ENCODE measurements around the gene MAP3K4. TPM values are rescaled to one million over a fixed set of nuclear protein-coding genes. Genes with fewer than 3 reads are reported as not detected.

The MAP3K4 gene
- polyA plus RNA-seq, 12 donors: 16.3 to 38.2 (median 23.1) TPM; not detected in 1

DNA sequence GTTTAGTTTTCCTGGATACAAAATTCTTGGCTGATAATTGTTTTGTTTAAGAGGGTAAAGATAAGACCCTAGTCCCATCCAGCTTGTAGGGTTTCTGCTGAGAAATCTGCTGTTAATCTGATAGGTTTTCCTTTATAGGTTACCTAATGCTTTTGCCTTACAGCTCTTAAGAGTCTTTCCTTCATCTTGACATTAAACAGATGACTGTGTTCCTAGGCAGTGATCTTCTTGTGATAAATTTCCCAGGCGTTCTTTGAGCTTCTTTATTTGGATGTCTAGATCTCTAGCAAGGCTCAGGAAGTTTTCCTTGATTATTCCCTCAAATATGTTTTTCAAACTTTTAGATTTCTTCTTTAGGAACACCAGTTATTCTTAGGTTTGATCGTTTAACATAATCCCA lies 134.0 kb downstream of the MAP3K4 start:
- DNase-seq: no peak

DNA sequence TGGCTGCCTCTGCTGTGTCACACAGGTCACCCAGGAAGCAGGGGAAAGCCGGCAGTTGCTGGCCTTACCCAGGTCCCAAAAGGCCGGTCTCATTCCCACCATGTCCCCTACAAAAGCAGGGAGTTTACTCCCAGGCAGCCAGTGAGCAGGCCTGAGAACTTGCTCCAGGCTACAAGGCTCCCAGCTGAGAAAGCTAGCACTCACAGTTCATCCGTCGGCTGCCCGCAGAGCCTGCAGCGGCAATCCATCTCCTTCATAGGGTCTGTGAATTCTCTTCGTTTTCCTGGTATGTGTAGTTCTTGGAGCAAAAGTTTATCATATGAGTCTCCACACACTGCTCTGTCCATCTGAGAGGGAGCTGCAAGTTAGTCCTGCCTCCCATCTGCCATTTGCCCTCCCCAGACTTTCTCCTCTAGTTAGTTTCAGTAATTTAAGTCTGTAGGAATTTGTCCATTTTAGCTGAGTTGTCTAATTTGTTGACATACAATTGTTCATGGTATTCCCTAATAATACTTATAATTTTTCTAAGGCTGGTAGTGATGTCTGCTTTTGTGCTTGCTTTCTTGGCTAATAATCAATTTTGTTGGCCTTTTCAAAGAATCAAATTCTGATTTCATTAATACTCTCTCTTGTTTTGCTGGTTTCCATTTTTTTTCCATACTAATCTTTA lies 135.6 kb downstream of the MAP3K4 start:
- DNase-seq: no peak

DNA sequence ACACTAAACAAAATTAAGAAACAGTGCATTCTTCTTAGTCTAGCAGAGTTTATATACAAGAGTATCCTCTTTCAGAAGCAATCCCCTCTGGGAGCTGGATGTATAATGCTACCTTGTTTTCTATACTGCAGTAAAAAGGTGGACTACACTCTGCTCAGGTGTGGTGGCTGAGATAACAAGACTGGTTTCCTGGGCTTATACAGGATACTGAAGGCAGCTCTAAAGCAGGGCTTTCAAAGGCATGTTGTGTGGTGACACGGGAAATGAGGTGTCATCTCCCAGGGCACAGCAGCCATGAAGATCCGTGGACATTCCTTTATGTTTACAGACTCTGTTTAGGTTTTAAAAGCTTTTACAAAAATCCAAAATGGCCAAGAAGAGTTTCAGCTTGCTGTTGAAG lies 136.7 kb downstream of the MAP3K4 start:
- no peak for DNase-seq

DNA sequence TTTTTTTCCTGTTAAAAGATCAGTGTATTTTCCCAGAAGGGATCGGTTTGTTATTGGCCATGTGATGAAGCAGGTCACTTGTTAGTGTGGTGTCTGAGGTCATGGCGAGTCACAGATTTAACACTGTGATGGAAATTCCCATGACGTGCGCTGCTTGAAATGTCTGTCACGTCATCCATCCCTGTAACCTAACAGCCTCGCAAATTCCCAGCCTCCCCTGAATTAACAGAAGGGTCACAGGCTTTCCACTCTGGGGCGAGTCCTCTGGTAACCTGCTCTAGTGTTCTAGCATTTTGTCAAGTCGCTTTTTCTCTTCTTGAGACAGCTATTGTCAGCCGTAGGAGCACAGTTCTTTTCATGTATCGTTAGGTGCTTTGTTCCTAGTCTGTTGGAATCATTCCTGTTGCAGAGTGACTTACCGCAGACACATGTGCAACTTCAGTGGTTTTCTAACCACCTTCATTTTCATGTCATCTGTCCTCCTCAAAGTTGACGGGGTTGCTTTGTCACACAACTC lies 137.2 kb downstream of the MAP3K4 start:
- no peak for DNase-seq

DNA sequence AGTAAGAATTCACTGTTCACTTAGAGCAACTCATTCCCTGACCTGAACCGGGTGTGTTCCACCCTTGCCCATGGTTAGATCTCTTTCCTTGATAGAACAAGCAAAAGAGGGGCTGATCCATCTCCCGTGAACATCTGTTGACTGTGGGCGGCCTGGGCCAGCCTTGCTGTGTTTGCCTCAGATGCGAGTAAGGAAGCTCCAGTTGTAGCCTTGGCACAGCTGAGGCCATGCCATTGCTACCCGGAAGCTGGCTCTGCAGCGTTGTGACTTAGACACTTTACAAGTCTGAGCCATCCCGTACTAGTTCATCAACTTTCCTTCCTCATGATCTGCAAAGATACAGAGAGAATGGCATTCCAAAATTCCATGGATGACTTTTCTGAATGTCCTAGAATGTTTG lies 139.0 kb downstream of the MAP3K4 start:
- DNase-seq: no peak

DNA sequence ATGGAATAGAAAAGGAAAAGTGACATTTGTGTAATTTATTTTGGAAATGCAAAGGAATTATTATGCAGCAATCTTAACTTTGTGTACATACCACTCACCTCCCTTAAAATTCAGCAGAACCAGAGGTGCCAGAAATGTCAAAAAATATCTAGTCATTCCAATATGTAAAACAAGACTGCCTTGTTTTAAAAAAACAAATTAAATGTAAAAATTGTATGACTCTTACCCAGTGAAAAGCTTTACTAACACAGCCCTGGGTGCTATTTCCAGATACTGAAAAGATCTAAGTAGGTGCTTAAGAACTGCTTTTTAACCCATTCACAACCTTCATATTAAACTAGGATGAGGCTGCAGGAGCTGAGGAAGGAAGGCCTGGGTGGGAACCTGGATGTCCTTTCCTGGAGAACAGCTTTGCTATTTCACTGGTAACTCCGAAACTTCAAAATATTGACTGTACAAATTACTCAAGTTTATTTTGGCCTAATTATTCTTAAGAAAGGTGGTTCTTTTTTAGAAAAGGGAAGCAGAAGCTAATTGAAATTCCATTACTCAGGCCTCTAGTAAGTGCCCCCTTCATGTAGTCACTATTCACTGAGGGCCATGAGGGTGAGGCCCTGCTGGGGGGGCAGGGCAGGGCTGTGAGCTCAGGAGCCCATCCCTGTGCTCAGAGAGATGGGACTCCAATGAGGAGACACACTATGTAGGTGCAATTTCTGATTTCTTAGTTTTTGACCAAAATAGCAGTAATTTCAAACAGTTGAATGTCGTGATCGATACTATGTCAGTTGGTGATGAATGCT lies 139.6 kb downstream of the MAP3K4 start:
- DNase-seq: no peak

DNA sequence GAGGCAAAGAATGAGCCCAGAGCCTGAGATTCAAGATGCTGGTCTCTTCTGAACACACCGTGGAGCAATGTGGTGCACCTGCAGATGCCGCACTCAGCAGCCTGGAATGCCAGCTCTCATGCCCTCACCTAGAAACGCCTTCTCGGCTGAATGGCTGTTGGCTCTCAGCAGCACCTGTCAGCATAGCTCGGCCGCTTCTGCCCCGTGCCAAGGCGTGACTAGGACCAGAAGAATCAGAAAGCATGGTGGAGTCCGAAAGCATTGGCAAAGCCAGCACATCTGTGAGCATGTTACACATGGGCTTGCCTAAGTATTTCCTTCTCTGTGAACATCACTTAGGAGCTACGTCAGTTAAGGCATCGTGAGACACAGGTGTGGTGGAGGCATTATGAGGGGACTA lies 140.8 kb downstream of the MAP3K4 start:
- DNase-seq: no peak

DNA sequence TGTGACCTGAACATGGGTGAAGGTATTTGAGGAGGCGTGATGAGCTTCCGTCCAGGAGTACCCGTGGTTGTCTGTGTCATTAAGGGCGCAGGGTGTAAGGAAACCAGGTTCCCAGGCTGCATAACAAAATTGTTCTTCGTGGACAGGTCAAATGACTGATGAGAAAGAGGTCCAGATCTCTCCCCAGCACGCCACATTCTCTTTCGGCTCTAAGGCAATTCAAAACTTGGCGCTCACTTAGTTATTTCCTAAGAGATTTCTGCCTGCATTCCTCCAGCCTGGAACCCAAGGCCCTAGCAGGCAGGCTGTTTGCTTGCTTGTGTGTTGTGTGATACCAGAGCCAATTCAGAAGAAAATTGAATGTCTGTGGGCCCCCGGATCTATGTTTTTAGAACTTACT lies 142.4 kb downstream of the MAP3K4 start:
- no peak for DNase-seq

DNA sequence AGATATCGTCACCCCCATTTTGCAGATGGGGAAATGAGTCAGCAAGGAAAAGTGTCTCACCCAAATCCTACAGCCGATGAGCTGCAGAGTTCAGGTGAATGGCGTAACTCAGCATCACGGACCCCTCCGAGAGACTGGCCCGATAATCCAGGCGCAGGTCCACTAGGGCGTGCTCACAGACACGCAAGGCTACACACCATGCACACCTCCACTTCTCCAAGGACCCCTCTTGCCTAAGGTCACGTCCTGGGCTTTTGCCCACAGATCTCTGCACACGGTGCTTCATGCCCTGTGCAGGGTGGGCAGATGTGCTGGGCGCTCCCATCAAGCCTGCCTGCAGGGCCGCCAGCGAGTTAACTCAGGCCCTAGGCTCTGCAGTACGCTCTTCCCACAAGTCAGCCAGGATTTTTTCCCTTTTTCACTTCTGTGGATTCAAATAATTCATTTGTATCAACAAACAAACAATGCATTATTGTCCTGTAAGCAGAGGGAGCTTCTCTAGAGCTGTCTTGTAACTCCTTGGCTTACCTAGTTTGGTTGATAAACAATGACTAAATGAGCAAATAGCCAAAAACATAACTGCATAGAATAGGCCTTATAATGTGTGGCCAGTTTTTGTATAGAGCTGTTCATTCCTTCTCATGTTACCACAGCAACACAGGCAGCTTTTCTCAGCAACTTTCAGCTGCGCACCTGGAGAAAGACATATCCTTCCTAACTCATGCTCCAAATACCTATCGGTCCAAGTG lies 143.2 kb downstream of the MAP3K4 start:
- DNase-seq: no peak

DNA sequence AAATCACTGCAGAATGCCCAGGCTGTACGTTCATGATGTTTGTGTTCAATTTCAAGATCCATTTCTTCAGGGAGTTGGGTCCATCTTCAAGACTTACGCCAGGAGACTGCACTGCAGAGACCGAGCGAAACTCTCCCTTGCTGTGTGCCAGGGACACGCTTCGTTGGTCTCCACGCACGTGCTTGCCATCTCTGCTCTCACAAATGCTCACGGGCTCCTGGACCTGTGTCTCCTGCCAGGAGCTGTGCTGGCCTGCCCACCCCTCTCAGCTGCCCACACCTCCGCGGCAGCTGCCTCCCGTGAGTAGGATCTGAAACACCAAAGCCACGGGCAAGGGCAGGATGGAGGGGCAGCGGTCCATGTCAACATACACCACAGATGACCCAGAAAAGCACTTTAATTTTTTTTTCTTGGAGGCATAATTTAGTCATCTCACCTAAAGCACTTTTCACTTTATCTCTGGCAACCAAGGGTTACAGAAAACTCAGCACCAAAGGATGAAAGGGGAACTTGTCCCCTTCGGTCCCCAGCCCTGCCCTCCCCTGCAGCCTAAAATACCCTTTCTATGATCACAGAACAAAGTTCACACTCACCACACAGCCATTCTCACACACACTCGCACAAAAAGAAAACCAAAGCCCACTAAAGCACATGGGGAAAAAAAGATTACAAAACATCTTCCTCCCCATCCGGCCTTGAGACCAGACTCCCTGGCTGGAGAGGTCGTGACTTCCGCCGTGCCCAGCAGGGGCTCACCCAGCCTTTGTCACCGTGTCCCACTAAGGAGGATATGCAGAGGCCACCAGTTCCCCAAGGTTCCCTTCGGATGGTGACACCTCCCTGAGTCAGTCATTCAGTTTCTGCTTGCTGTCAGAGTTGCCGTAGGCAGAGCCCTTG lies 144.4 kb downstream of the MAP3K4 start:
- no peak for DNase-seq

DNA sequence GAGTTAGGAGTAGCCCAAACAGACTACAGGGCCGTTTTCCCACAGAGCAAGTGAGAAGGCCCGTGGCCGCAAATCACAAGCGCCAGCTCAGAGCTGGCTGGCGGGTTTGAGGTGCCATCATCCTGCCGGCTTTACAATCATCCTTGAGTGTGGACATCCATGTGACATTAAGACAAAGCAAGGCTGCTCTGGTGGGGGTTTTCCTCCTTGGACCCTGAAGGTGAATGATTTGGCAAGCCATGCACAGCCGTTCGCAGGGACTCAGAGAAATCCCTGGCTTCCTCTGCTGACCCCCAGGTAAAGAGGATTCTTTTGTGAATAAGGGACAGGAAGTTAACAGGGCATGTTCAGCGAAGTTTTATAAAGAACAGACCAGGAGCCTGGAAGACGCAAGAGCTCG lies 145.1 kb downstream of the MAP3K4 start:
- no peak for DNase-seq

DNA sequence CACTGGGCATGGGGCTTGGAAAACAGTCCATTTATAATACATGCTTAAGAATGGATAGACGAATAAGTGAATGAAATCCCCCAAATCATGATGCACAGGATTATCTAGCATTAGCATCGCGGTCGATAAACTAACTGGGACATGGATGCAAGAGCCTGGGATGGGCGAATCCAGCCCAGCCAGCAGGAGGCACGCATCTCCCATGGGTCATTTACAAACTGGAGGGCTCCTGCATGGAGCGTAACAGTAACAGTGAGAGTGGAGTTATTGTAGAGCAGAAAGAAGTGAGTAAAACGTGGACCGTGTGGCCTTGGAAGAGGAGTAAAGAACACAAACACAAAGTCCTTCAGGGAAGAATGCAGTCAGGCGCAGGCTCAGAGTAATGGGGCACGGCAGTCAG lies 145.8 kb downstream of the MAP3K4 start:
- DNase-seq: no peak

DNA sequence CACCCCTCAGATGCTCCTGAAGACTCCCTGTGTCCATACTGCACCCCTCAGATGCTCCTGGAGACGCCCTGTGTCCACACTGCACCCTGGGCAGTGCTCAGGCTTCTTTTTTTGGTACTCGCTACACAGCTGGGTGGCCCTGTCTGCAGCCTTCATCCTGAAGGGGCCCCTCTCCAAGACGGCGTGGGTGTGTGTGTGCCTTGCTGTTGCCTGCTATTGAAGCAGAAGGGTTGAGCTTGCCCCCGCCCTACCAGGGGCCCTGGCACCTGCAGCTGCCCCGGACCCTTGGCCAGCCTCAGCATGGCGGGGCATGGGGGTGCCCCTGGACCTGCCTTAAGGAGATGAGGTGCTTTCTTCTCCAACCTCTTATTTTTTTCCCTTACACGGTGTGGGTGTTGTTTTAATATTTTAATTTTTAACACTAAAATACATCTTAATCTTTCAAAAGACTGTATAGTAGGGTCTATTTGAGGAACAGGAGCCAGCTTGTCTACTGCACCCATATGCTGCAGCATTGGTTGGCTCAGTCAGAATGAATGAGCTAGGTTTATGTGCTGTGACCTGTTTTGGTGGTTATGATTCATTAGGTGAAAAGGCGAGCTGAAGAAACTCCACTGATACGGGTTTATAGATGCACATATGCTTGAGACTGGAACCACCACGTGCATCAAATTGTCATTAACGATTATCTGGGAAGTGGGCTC lies 146.4 kb downstream of the MAP3K4 start:
- no peak for DNase-seq

DNA sequence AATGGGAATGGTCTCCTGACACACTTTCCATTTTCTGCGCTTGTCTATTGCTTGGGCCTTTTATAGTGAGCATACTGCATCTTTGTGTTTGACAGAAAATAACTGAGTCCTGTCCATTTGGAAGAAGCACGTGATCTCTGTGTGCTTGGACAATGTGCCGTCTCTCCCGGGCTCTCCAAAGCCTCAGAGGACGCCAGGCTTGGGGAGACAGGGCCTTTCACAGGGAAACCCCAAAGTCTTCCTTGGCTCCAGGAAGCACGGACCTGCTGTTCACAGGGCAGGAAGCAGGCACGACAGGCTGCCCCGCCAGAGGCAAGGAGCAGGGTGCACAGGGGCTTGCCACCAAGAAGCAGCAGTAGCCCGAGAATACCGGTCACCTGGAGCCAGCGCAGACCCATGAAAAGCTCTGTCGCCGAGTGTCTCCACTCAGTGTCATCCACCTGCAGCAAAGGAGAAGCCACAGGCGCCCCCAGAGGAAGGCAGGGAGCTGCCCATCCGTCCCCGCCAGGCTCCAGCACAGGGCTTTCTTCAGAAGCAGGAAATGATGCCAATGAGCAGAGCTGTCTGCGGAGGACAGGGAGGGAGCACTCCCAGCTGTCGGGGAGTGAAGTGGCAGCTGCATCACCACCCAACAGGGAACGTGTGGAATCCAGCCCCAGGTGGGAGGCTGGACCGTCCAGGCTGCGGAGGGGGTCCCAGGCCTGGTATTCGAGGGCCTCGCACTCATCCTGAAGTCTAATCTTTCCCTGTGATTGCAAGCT lies 147.2 kb downstream of the MAP3K4 start:
- DNase-seq: no peak

DNA sequence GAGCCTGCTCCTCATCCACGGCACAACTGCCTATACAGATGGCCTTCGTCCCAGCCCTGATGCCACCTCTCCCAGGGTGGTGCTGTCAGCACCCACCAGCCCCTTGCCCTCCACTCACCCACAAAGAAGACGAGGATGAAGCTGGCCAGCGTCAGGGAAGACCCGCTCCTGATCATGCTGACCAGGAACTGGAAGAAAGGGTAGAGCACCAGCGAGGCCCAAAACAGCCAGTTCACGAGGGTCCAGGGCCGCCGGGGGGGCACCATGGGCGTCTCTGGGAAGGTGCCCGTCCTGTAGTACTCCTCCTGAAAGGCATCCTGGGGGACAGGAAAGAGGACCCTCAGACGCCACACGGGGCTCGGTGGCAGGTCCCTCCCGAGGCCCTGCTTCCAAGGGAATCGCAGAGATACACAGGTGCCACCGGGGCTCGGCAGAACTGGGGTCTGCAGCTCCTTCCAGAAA lies 147.8 kb downstream of the MAP3K4 start:
- no peak for DNase-seq

DNA sequence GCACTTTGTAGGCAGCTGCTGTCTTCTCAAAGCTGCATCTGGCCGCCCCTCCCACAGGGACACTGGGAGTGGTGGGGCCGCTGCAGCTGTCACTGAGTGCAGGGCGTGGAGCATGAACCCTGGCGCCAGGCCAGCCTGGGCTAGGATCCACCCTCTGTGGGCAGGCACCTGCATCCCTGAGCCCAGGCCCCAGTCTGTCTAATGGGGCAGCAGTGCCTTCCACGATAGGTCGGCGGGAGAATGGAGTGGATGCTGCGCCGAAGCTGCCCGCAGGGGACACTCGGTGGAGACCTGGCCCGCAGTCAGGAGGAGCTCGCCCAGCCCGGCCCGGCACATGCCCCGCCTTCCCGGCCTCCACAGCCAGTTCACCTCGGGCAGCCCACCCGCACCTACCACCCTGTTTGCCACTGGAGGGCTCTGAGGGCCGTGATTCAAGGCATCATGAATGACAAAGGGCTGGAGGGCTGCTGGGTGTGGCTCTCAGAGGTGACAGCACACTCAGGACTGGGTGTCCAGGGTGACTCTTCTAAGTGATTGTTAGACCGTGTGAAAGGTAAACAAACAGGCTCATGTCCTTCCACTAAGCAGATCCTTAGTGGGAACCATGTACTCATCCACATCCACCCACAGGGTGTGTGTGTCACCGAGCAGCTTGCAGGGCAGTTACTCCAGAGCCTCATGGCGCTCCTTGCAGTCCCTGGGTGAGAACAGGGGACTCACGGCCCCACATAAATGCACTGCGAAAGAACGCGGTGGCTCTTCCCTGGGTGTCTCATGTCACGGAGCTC lies 148.4 kb downstream of the MAP3K4 start:
- no peak for DNase-seq

DNA sequence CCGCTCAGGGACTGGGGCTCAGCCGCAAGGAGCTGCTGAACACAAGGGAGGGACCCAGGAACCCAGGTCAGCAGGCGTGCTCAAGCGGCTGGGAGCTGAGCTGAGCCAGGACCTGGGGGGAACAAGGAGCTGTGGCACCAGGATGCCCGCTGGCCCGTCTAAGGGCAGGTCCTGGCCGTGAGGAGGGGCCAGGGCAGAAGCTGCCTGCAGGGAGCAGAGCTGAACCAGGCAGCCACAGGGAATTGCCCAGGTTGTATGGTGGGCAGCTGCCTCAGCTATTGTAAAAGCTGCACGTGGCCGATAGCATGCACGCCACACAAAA lies 148.9 kb downstream of the MAP3K4 start:
- no peak for DNase-seq

DNA sequence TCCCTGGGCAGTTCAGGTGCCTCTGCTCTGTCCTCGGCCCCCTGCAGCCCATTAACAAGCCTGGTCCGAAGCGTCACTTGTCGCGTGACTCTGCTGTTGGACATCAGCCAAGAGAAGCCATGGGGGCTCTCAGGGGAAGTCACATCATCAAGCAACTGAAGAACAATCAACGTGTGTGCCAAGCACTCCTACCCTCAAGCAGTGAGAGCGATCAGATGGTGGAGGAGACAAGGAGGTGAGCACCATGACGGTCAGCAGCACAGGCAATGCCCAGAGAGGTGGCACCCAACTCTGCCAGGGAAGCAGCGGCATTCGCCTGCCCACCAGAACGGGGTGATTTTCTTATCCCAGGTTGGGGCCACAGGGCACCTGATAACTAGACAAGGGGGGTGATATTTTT lies 149.6 kb downstream of the MAP3K4 start:
- no peak for DNase-seq

DNA sequence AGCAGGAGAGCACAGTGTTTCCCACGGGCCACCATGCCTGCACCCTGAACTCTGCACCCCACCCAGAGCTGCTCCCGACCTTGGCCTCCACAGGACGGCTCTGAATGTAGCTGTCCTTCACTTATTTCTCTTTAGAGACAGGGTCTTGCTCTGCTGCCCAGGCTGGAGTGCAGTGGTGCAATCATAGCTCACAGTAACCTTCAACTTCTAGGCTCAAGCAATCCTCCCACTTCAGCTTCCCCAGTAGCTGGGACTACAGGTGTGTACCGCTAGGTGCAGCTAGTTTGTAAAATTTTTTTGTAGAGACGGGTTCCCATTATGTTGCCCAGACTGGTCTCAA lies 151.4 kb downstream of the MAP3K4 start:
- no peak for DNase-seq
